KOPT-K1 (cell line): ENCODE data around the gene MICAL2.

Experiments
- H3K27ac ChIP-seq: fragments of 200-600 bp; sonication (generic); 2 replicates; pipeline ENCODE4 v1.5.1; 2016; ENCODE audit warnings: antibody characterized with exemption, mild to moderate bottlenecking, low read depth, low read length; ENCODE audit not compliant: poor library complexity, severe bottlenecking
- H3K36me3 ChIP-seq: fragments of 200-600 bp; sonication (generic); 2 replicates; pipeline ENCODE4 v1.5.1; 2017; ENCODE audit warnings: antibody characterized with exemption, mild to moderate bottlenecking, low read length, moderate library complexity; ENCODE audit not compliant: insufficient read depth
- H3K9me3 ChIP-seq: fragments of 200-600 bp; sonication (generic); 2 replicates; pipeline ENCODE4 v1.5.1; 2017; ENCODE audit warnings: antibody characterized with exemption, low read length, mild to moderate bottlenecking; ENCODE audit not compliant: insufficient read depth, poor library complexity, severe bottlenecking

MICAL2 gene

GRCh38 chr11:12211331-12212065, 101.1 kb downstream of the MICAL2 start:
- H3K9me3 ChIP-seq: no peaks in the 10 kb centered on the region
- no peaks in the 10 kb centered on the region for H3K36me3 ChIP-seq
- no peak overlapping the region for H3K27ac ChIP-seq

DNA sequence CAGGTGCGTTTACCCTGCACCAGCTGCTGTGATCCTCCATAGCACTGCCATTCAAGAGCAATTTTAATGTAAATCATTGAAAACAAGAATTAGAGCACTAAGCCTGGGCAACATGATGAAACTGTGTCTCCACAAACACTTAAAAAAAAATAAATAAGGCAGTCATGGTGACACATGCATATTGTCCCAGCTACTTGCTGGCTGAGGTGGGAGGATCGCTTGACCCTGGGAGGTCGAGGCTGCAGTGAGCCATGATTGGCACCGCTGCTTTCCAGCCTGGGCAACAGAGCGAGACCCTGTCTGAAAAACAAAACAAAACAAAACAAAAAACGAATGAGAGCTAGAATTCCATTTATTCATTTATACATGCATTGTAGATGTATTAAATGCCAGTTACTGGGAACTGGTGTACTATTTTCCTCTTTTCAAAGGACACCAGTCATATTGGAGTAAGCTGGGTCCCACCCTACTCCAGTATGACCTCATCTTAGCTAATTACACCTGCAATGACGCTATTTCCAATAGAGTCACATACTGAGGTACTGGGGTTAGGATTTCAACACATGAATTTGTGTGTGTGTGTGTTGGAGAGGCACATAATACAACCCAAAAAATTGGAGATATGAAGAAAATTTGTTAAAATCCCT, 101.9 kb downstream of the MICAL2 start:
- no peak overlapping the region for H3K27ac ChIP-seq
- no peaks in the 10 kb centered on the region for H3K36me3 ChIP-seq

DNA sequence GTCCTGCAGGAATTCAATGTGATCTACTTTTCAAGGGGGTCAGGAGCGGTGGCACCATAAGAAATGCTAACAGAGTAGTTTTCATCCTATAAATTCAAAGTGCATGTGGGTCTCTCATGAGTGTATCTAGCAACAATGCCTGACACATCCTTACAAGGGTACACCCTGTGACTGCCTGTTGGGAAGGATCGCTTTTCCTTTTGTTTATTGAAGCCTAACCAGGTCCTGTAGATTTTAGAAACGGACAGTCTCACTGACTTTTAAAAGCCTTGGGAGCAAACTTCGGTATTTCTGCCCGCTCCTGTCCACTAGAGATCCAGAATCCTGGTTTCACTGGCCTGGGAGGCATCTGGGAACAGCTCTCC, 102.4 kb downstream of the MICAL2 start:
- Histone ChIP-seq H3K27ac (no peak overlapping the region), H3K36me3 (no peaks in the 10 kb centered on the region), H3K9me3 (no peaks in the 10 kb centered on the region)

More for the DNA sequence above, 101.9 kb downstream of the MICAL2 start:
- H3K9me3 ChIP-seq: no peaks in the 10 kb centered on the region

- Histone ChIP-seq H3K9me3 (no peaks in the 10 kb centered on the region), H3K27ac (no peak overlapping the region), H3K36me3 (no peaks in the 10 kb centered on the region)
These were observed 103.5 kb downstream of the MICAL2 start for GRCh38 chr11:12213883-12214282.

DNA sequence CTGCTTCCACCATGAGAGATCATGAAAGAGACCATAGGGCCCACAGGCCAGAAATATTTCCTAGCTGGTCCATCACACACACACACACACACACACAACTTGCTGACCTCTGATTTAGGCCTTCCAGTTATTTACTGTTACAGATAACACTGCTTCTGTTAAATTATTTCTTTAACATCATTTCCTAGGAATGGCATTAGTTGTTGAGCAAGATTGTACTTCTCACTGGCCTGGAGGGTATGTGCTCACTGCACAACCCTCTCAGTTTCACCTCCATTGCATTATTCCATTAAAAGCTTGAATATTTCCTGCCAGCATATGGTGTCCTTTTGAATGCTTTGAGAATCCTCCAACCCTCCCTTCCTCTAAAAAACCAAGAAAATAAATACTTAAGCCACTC, 104.4 kb downstream of the MICAL2 start:
- Histone ChIP-seq H3K27ac (no peak overlapping the region), H3K9me3 (no peaks in the 10 kb centered on the region), H3K36me3 (no peaks in the 10 kb centered on the region)

GRCh38 chr11:12215181-12215593, 104.8 kb downstream of the MICAL2 start:
- no peaks in the 10 kb centered on the region for H3K9me3 ChIP-seq
- H3K27ac ChIP-seq: no peak overlapping the region
- no peaks in the 10 kb centered on the region for H3K36me3 ChIP-seq

DNA sequence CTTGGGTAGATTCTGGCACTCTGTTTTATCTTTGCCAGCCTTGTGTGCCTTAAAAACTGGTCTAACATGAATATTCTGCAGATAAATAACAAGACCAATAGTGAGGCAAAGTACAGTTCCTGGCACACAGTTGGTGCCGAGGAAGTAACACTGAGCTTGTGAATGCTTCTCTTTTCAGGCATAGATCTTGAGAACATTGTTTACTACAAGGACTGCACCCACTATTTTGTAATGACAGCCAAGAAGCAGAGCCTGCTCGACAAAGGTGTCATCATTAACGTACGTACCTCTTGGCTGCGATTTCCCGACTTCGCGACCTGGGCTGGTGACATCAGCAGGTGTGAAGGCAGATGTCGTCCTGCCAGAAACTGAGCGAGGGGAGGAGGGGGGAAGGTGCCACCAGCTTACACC, 105.7 kb downstream of the MICAL2 start:
- no peaks in the 10 kb centered on the region for H3K9me3 ChIP-seq
- H3K27ac ChIP-seq: peak overlapping the region; percentile 33
- no peaks in the 10 kb centered on the region for H3K36me3 ChIP-seq

- no peaks in the 10 kb centered on the region for H3K36me3 ChIP-seq
- H3K27ac ChIP-seq: peak overlapping the region; percentile 33
- no peaks in the 10 kb centered on the region for H3K9me3 ChIP-seq
These were observed 106.4 kb downstream of the MICAL2 start for GRCh38 chr11:12216671-12217374.

DNA sequence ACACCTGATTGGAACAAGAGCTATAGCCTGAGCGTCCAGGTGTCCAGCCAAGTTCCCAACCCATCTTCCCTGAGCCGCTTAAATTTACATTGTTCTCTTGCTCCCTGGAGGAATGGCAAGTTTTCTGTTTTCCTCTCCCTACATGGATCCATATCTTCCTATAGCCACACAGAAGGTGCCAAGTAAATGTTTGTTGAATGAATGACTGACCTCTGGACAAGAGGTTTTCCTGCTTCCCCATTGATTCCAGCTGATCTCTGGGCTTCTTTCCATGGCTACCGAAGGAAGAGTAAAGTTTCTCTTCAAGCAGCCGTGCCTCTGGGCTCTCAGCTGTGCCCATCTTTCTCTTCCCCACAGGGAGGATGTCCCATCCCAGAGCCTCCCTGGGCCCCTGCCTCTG, 107.5 kb downstream of the MICAL2 start:
- Histone ChIP-seq H3K36me3 (no peaks in the 10 kb centered on the region), H3K9me3 (no peaks in the 10 kb centered on the region), H3K27ac (peak overlapping the region; percentile 33)

DNA sequence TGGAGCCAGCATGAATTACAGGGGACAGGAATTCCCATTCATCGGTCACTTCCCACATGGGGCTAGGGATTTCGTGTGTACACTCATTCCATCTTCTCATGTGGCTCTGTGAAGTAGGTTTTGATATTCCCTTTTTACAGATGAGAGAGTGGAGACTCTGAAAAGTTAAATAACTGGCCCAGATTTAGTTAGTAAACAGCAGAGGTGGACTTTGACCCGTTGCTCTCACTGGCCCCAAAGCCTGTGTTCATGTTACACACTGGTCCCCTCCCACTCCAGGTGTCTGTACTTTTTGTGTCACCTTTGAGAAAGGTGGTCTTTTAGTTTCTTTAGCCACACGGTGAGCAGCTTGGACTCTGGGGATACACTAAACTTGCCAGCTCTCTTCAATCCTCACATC, 108.5 kb downstream of the MICAL2 start:
- Histone ChIP-seq H3K36me3 (no peaks in the 10 kb centered on the region), H3K9me3 (no peaks in the 10 kb centered on the region), H3K27ac (no peak overlapping the region)

DNA sequence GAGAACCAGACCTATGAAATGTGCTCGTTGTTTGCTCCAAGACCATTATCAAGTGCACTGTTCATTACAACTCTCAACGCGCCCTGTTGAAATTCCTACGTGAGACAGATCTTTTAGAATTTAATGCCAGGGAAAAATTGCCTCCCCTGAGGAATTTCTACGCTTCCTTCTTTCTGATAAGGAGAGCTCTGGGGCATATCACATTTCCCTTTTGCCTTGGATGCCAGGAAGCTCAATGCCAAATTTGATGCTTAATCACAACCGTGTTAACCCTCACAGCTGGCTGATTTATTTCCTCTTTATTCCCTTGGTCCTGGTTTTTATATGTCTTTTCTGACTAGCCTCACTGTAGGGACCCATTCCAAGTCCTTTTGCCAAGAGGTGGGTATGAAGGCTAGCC, 109.4 kb downstream of the MICAL2 start:
- H3K27ac ChIP-seq: no peak overlapping the region
- H3K36me3 ChIP-seq: no peaks in the 10 kb centered on the region
- no peaks in the 10 kb centered on the region for H3K9me3 ChIP-seq

DNA sequence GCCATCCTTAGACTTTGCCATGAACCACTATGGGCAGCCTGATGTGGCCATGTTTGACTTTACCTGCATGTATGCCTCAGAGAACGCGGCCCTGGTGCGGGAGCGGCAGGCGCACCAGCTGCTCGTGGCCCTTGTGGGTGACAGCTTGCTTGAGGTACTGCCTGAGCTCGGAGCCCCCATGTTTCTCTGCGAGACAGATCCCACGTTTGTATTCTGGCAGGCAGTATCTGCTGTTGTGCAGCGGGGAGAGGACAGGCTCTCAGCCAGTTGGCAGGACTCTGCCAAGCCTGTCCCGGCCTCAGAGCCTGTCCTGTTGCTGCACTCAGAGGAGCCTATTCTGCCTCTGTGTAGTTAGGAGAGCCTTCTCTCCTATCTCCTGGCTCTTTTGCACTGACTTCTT, 109.9 kb downstream of the MICAL2 start:
- no peaks in the 10 kb centered on the region for H3K36me3 ChIP-seq
- no peak overlapping the region for H3K27ac ChIP-seq
- H3K9me3 ChIP-seq: no peaks in the 10 kb centered on the region

DNA sequence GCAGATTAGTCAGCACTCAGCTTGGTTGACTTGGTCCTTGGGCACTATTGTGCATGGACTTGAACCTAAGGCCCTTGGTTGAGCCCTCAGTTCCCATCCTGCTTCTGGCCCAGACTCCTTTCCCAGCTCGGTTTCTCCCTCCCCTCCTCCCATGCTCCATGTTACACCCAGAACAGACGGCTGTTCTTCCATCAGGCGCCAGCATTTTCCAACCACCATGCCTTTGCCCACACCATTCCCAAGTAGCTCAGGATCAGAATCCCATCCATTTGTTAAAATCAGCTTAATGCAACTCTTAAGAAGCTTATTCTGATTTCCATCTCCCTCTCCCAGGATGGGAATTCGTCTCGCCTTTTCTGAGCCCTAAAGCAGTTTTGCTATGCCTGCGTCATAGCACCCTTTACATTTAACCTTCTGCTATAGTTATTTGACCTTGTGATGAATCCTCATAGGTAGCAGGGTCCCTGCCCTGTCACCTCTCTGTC, 110.7 kb downstream of the MICAL2 start:
- no peaks in the 10 kb centered on the region for H3K9me3 ChIP-seq
- no peak overlapping the region for H3K27ac ChIP-seq
- no peaks in the 10 kb centered on the region for H3K36me3 ChIP-seq

- peak overlapping the region; percentile 16 for H3K27ac ChIP-seq
These were observed 111.8 kb downstream of the MICAL2 start for GRCh38 chr11:12222055-12222792.

More at GRCh38 chr11:12222055-12222792, 111.8 kb downstream of the MICAL2 start:
- Histone ChIP-seq H3K9me3 (no peaks in the 10 kb centered on the region), H3K36me3 (no peaks in the 10 kb centered on the region)
